Stimulated activated CD4-positive, alpha-beta T cell treated with anti-CD3 and anti-CD28 coated beads, TNF-alpha, amount 100 ng/mL, for 24 hours (primary cell): ENCODE measurements around the gene EVC2.

Experiments
- DNase-seq, 3 experiments: peaks; one replicate each; pipeline ENCODE4 v3.0.0-alpha.2; 2020; ENCODE audit warnings: low read depth in 3 of 3

EVC2 gene

GRCh38 chr4:5685296-5685695 is 23.1 kb downstream of the EVC2 start:
- DNase-seq, result no peak

DNA sequence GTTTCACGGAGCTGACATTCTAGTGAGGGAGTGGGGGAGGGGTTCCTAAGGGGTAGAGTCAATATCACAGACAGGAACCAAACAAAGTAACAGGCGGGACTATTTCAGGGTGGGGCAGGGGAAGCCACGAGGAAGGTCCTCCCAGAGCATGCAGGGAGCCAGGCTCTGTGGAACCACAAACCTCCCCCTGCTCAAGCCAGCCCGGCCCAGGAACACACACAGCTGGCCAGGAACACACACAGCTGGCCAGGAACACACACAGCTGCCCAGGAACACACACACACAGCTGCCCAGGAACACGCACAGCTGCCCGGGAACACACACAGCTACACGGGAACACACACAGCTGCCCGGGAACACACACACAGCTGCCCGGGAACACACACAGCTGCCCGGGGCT is 24.8 kb downstream of the EVC2 start:
- no peak for DNase-seq

- no peak for DNase-seq
Observed at GRCh38 chr4:5678977-5679376, 29.4 kb downstream of the EVC2 start.

- DNase-seq, result no peak
Observed at GRCh38 chr4:5676763-5677162, 31.6 kb downstream of the EVC2 start.

DNA sequence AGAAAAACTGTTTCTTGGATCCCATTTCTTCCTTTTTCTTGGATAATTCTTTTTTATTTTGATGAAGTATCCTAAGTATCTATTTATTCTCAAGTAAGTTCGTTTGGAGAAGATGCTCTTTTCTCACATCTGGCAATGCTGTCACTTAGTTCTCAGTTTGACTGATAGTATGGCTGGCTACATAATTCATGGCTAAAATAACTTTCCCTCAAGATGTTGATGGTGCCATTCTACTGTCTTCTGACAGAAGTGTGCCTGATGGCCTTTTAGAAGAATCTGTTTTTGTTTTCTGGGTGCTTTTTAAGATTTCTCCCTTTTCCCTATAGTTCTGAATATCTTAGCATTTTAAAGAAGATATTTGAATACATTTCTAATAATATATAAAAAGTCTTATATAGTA is 41.6 kb downstream of the EVC2 start:
- DNase-seq, result no peak

DNA sequence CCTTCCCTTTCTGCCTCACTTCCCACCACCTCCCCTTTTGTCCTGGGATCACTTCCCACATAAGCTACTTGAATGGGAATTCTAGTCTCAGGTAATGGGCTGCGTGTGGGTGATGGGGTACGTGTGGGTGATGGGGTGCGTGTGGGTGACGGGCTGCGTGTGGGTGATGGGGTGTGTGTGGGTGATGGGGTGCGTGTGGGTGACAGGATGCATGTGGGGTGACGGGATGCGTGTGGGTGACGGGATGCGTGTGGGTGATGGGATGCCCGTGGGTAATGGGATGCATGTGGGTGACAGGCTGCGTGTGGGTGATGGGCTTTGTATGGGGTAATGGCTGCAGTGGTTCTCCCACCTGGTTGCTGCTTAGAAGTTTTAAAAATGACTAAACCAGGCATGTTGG is 43.6 kb downstream of the EVC2 start:
- no peak for DNase-seq

- DNase-seq, result no peak
Observed at GRCh38 chr4:5662555-5662954, 45.8 kb downstream of the EVC2 start.

DNA sequence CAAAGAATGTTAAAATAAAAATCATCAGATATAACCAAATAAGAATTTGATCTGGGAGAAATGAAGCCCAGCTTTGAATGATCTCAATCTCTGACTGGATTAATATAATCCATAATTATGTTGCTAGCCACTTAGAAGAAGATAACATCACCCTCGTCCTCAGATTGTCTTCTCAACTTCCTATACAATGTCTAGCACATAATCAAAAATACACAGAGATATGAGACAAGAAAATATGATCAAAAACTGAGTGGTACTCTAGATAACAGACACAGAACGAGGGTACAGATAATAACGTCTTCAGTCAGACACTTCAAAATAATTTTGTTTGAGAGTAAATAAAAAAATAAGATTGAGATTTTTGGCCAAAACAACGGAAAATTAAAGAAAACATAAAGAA is 47.1 kb downstream of the EVC2 start:
- DNase-seq, result no peak

GRCh38 chr4:5660185-5660584 is 48.2 kb downstream of the EVC2 start:
- no peak for DNase-seq

DNA sequence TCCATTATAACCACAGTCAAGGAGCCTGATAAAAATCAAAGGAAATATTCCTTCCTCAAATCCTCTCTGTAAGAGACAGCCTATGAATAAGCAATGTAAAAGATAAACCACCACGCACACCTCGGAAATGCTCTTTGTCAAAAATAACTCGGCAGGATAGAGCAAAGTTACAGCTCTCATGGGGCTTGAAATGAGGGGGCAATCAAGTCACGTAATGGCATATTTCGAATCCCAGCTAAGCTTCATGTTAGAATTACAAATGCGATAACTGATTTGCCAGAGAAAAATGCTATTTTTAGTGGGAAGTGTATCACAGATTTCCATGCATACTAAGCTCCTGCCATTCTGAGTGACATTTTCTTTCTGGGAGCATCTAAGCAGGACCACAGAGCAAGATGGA is 49.4 kb downstream of the EVC2 start:
- DNase-seq, result no peak

DNA sequence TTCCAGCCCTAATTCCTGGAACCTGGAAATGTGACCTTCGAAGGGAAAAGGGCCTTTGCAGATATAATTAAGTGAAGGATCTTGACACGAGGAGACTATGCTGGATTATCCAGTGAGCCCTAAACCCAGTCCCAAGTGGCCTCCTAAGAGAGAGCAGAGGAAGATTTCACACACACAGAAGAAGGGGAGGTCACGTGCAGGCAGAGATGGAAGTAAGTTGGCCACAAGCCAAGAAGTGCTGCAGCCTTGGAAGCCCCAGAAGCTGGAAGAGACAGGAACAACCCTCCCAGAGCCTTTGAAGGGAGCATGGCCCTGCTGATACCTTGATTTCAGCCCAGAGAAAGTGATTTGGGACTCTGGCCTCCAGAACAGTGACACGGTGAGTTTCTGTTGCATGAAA is 51.9 kb downstream of the EVC2 start:
- no peak for DNase-seq

GRCh38 chr4:5654791-5655190 is 53.6 kb downstream of the EVC2 start:
- no peak for DNase-seq

DNA sequence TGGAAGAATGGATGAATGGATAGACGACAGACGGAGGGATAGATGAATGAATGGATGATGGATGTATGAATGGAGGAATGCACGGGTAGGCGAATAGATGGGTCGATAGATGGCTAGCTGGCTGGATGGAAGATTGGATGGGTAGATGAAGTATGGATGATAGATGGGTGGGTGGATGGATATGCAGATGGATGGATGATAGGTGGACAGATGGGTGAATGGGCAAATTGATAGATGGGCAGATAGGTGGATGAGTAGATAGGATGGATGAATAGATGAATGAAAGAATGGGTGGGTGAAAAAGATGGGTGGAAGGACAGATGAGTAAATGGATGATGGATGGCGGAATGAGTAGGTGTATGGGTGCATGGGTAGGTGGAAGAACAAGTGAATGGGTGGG is 57.3 kb downstream of the EVC2 start:
- DNase-seq, result no peak

DNA sequence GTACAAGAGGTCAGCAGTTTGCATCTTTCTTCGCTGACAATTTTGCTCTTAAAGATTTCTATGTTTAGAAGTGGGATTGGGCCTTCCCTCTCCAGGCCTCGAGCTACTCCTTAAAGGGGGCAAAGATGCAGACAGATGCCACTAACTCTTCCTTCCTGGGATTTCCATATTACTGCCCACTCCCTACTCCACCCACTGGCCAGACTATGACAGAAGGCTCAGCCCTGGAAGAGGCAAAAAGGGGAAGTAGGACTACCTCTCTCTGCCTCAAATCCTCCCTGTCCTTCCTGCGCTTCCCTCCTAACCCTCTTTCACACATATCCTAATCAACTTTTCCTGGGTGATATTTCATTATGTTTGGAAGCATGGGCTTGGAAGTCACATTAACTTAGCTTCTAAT is 58.3 kb downstream of the EVC2 start:
- DNase-seq, result no peak

- no peak for DNase-seq
Observed at GRCh38 chr4:5647351-5647750, 61.0 kb downstream of the EVC2 start.

GRCh38 chr4:5640096-5640495 is 68.3 kb downstream of the EVC2 start:
- DNase-seq, result no peak

GRCh38 chr4:5639556-5639955 is 68.8 kb downstream of the EVC2 start:
- no peak for DNase-seq

GRCh38 chr4:5638976-5639375 is 69.4 kb downstream of the EVC2 start:
- no peak for DNase-seq

DNA sequence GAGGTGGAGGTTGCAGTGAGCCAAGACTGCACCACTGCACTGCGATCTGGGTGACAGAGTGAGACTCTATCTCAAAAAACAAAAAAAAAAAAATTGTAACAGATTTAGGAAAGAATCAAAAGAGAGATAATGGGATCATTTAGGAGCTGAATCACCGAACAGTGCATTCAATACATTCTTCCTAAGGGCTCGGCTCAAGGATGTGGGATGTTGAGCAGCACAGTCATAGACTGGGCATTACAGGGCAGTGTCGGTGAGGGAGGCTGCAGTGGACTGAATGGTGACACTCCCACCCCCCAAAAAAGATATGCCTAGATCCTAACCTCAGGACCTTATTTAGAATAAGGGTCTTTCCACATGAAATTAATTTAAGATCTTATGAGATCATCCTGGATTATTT is 70.0 kb downstream of the EVC2 start:
- DNase-seq, result no peak

GRCh38 chr4:5636766-5637670 is 71.3 kb downstream of the EVC2 start:
- DNase-seq, result no peak

DNA sequence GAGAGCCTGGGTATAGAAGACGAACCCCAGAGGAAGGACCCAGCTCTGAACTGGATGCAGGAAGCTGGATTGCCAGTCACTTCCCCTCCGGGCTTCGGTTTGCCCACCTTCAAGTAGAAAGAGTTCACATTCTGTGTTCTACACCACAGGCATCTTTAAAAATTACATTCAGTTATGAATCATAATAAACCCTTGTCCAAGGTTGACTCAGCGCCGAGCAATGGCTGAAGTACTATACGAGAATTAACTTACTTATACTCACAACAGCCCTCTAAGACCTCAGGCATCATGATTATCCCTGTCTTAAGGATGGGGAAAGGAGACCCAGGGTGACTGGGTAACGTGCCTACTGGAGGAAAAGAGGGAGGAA is 72.5 kb downstream of the EVC2 start:
- no peak for DNase-seq

GRCh38 chr4:5632571-5632970 is 75.8 kb downstream of the EVC2 start:
- no peak for DNase-seq

DNA sequence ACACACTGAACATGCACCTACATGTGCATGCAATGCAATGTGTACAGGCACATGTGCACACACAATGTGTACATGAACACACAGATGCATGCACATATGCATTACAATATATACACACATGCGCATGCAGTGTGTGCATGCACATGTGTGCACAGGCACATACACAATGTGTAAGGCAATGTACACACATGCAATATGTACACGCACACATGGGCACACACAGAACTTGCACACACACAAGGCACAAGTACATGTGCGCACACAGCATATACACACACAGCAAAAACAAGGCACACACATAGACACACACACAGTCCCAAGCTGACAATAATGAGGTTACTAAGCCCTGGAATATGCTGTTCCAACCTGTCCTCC is 76.3 kb downstream of the EVC2 start:
- DNase-seq, result no peak
